Kidney capillary endothelial cell (primary cell): ENCODE data around the gene NEU3.
"Not testable (repeated sequence)": the region's sequence is repeated elsewhere in the genome, so short reads cannot be mapped to it uniquely, and the experiment has no call there.

ENCODE experiments used
- DNase-seq: peaks from one replicate; pipeline ENCODE4 v3.0.0-alpha.2; 2018; ENCODE audit warnings: low spot score

NEU3 gene

GRCh38 chr11:75029836-75030631 lies 41.3 kb downstream of the NEU3 start:
- no peak for DNase-seq

- DNase-seq = peak; percentile 86
These were observed 42.6 kb downstream of the NEU3 start for GRCh38 chr11:75031224-75031753.

- DNase-seq = peak; percentile 58
These were observed 43.2 kb downstream of the NEU3 start for GRCh38 chr11:75031771-75032549.

- DNase-seq = no peak
These were observed 43.8 kb downstream of the NEU3 start for GRCh38 chr11:75032550-75032935.

- DNase-seq = no peak
These were observed 45.2 kb downstream of the NEU3 start for GRCh38 chr11:75033916-75034315.

- DNase-seq = no peak
These were observed 46.5 kb downstream of the NEU3 start for GRCh38 chr11:75035256-75035655.

GRCh38 chr11:75035911-75036565 lies 47.3 kb downstream of the NEU3 start:
- no peak for DNase-seq

- no peak for DNase-seq
These were observed 51.5 kb downstream of the NEU3 start for GRCh38 chr11:75040167-75040770.

GRCh38 chr11:75041263-75041662 lies 52.5 kb downstream of the NEU3 start:
- no peak for DNase-seq

GRCh38 chr11:75041821-75042220 lies 53.1 kb downstream of the NEU3 start:
- DNase-seq = not testable (repeated sequence)

- DNase-seq = not testable (repeated sequence)
These were observed 55.8 kb downstream of the NEU3 start for GRCh38 chr11:75044381-75045170.

- DNase-seq = not testable (repeated sequence)
These were observed 57.9 kb downstream of the NEU3 start for GRCh38 chr11:75046668-75047067.

- DNase-seq = no peak
These were observed 58.5 kb downstream of the NEU3 start for GRCh38 chr11:75047191-75047590.

- not testable (repeated sequence) for DNase-seq
These were observed 61.0 kb downstream of the NEU3 start for GRCh38 chr11:75049501-75050266.

GRCh38 chr11:75050516-75050915 lies 61.8 kb downstream of the NEU3 start:
- no peak for DNase-seq

- DNase-seq = no peak
These were observed 62.3 kb downstream of the NEU3 start for GRCh38 chr11:75051043-75051442.

- no peak for DNase-seq
These were observed 63.7 kb downstream of the NEU3 start for GRCh38 chr11:75052457-75052856.

GRCh38 chr11:75055511-75055910 lies 66.8 kb downstream of the NEU3 start:
- no peak for DNase-seq

- DNase-seq = no peak
These were observed 68.1 kb downstream of the NEU3 start for GRCh38 chr11:75056814-75057213.

- DNase-seq = no peak
These were observed 70.6 kb downstream of the NEU3 start for GRCh38 chr11:75059299-75059698.
